Measurements from ENCODE around the gene DMAC2L.
"Not testable (repeated sequence)": the region's sequence is repeated elsewhere in the genome, so short reads cannot be mapped to it uniquely, and the experiment has no call there.

The DMAC2L gene

DNA sequence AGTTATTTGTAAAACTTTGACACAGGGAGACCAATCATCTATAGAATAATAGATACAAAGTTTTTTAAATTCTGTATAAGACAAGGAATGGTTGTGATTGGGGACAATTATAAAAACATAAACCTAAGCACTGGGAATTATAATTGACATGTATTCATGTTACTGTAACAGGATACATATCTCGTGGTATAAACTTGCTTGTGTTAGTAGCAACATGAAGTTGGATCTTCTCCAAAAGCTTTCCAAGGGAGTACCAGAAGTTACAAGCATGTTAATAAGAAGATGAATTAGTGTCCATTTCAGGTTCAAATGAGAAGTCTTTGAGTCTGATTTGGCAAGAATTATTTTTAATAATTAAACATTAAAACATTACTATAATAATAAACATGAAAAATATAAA lies 42.4 kb downstream of the DMAC2L start:
- TF ChIP-seq GATA1 (IDR thresholded peaks at IDR 0.05; ENCODE audit: low read depth, low read length): no peak
- TF ChIP-seq POLR2A (IDR thresholded peaks at IDR 0.05; ENCODE audit: low read length): no peak
- DNase-seq: no peak

DNA sequence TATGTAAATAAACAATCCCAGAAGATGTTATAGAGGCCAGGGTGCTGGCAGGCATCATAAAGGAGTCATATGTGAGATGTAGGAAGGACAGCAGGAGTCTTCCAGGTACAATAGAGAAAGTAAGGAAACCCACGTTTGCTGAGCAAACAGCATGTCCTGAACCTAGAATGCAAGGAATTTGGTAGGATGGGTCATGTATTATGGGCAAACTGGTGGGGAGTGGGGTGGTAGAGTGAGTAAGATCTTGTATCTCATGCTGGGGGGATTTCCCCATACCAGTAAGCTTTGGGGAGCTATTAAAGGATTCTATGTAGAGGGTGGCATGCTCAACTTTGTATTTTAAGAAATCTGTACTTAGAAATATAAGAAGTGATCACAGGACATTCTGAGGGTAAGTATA lies 43.6 kb downstream of the DMAC2L start:
- DNase-seq: no peak
- TF ChIP-seq POLR2A (IDR thresholded peaks at IDR 0.05; ENCODE audit: low read length): no peak
- TF ChIP-seq GATA1 (IDR thresholded peaks at IDR 0.05; ENCODE audit: low read depth, low read length): no peak

DNA sequence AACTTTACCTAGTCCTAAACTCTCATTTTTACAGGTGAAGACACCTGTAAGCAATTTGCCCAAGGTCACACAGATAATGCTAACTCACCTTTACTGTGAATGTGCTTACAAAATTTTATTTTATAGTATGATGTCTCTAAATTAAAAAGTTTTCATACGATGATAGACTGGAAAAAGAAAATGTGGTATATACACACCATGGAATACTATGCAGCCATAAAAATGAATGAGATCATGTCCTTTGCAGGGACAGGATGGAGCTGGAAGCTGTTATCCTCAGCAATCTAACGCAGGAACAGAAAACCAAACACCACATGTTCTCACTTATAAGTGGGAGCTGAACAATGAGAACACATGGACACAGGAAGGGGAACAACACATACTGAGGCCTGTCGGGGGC lies 44.2 kb downstream of the DMAC2L start:
- not testable (repeated sequence) for DNase-seq

DNA sequence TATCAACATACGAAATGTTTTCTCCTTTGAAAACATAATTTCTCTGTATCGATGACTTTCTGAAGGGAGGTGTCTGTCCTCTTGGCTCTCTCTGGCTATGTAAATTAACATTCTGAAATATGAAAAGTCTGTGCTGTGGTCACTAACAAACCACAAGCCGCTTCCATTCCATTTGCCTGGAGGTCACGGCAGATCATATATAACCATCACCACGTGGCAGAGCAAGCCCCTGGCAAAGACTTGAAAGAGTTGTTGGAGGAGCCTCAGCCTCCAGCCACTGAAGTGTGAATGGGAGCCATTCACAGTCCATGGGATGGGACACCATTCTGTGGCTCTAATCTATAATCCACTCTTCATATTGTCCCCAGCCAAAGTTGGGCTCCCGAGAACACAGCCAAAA lies 45.0 kb downstream of the DMAC2L start:
- no peak for DNase-seq
- no peak for TF ChIP-seq POLR2A (IDR thresholded peaks at IDR 0.05; ENCODE audit: low read length)

DNA sequence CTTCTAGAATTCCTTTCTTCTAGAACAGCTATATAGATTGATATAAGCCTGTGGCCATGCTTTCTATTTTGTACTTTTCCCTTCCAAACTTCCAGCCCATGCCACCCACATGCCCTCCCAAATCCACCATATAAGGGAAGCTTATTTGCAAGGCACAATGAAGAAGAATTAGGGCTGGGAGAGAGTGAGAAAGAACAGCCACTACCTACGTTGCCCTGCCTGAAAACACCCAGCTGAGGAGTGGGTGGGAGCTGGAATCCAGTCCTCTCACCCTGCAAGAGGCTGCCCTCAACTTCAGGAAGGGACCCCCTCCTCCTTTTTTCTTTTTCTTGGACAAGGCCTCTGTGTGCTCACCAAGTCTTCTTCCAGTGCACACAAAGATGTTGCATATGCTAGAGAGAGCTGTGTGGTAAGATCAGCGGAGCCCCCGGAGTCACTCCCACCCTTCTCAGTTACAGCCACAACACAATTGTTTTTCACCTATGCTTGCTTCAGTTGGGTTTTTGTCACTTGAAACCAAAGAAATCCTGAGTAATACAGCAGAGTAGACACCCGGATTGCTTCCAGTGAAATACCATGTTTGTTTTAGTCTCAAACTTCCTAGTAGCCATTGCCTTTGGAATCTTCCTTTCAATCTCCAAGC lies 45.8 kb downstream of the DMAC2L start:
- no peak for DNase-seq
- TF ChIP-seq POLR2A (IDR thresholded peaks at IDR 0.05; ENCODE audit: low read length): no peak
- TF ChIP-seq GATA1 (IDR thresholded peaks at IDR 0.05; ENCODE audit: low read depth, low read length): no peak

DNA sequence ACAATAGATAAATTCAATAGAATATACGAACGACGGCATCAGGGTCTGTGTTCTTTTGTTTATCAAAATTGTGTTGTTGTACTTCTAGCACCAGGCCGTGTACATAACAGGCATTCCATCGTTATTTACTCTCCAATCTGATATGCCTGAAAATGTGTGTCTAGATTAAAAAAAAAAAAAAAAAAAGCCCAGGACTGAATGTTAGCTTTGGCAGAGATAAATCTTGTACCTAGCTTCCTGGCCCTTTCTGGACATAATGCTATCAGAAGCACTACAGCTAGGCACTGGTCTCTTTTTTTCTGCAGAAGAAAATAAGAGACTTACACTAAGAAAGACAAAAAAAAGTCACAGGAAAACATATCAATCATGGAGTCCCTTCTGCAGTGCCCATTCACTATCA lies 47.5 kb downstream of the DMAC2L start:
- TF ChIP-seq GATA1 (IDR thresholded peaks at IDR 0.05; ENCODE audit: low read depth, low read length) (no peak), POLR2A (IDR thresholded peaks at IDR 0.05; ENCODE audit: low read length) (no peak)
- no peak for DNase-seq

DNA sequence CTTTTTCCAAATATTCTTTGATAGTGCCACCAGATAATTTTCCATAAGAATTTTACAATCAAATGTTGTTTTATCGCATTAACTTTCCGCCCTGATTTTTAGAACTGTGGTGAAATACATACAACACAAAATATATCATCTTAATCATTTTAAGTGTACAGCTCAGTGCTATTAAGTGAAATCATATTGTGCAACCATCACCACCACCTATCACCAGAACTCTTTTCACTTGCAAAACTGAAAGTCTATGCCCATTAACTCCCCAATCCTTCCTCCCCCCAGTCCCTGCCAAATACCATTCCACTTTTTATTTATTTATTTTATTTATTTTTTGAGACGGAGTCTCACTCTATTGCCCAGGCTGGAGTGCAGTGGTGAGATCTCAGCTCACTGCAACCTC lies 48.0 kb downstream of the DMAC2L start:
- DNase-seq: no peak
- no peak for TF ChIP-seq POLR2A (IDR thresholded peaks at IDR 0.05; ENCODE audit: low read length)

DNA sequence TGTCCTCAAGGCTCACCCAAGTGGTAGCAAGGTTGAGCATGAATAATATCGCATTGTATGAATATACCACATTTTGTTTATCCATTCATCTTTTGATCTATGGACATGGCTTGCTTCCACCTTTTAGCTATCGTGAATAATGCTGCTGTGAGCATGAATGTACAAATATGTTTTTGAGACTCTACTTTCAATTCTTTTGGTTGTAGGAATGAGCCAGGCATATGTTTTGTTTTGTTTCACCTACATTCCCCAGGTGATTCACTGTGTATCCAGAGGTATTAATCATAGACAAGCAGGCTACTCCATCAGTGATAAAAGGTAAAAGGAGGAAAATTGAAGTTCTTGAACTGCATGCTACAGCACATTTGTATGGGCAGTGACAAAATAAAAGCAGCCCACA lies 48.7 kb downstream of the DMAC2L start:
- DNase-seq: no peak
- TF ChIP-seq GATA1 (IDR thresholded peaks at IDR 0.05; ENCODE audit: low read depth, low read length): no peak

DNA sequence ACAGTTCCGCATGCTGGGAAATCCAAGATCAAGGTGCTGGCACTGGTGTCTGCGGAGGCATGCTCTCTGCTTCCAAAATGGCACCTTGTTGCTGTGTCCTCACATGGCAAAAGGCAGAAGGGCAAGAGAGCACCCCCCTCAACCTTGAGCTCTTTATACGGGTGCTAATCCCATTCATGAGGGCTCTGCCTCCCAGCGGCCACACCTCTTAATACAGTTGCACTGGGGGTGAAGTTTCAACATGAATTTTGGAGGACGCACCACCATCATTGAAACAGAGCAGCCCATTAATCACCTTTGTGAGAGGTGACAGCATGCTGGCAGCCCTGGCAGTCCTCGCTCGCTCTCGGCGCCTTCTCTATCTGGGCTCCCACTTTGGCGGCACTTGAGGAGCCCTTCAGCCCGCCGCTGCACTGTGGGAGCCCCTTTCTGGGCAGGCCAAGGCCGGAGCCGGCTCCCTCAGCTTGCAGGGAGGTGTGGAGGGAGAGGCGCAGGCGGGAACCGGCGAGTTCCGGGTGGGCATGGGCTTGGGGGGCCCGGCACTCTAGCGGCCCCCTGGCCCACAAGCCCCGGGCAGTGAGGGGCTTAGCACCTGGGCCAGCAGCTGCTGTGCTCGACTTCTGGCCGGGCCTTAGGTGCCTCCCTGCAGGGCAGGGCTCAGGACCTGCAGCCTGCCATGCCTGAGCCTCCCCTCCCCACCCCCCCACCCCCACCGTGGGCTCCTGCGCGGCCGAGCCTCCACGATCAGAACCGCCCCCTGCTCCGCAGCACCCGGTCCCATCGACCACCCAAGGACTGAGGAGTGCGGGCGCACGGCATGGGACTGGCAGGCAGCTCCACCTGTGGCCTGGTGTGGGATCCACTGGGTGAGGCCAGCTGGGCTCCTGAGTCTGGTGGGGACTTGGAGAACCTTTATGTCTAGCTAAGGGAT lies 49.6 kb downstream of the DMAC2L start:
- DNase-seq: not testable (repeated sequence)

DNA sequence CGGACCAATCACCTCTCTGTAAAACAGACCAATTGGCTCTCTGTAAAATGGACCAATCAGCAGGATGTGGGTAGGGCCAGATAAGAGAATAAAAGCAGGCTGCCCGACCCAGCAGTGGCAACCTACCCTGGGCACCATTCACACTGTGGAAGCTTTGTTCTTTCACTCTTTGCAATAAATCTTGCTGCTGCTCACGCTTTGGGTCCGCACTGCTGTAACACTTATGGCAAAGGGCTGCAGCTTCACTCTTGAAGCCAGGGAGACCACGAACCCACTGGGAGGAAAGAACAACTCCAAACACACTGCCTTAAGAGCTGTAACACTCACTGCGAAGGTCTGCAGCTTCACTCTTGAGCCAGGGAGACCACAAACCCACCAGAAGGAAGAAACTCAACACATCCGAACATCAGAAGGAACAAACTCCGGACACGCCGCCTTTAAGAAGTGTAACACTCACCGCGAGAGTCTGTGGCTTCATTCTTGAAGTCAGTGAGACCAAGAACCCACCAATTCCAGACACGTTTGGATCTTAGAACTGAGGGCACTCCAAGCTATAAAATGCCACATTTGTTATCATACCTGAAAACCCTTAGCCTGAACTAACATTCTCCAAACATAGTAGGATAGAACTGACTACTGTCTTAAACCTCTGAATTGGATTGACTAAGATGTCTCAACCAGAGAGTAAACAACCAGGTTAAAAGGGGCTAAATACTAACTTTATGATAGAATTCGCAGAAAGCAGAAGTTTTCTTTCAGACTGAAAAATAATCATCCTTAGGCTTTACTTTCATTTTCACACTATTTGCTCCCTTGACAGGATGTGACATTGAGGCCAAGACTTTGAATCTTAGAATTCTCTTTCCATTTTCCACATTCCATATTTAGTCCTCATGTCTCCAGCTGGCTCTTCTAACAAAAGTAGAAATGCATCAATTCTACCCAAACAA lies 50.9 kb downstream of the DMAC2L start:
- peak; percentile 31 to 32 for DNase-seq
- TF ChIP-seq GATA1 (IDR thresholded peaks at IDR 0.05; ENCODE audit: low read depth, low read length) (no peak), POLR2A (IDR thresholded peaks at IDR 0.05; ENCODE audit: low read length) (peak; percentile 39)

DNA sequence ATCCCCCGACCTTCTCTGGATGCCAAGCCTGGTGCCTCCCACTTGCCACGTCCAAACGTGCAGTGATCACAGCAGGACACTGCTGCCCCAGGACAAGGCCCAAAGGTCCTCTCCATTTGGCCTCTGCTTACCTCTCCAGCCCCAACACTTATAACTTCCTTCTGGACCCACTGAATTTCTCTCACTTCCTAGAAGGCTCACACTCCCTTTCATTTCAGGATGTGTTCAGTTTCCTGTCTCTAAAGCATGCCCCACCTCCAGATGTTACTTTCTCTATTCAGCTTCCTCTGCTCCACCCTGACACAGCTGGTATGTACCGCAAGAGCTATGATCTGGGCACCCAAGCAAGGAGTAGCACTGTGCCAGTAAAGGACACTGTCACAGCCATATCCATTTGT lies 51.6 kb downstream of the DMAC2L start:
- TF ChIP-seq GATA1 (IDR thresholded peaks at IDR 0.05; ENCODE audit: low read depth, low read length): no peak
- peak; percentile 21 for TF ChIP-seq POLR2A (IDR thresholded peaks at IDR 0.05; ENCODE audit: low read length)
- DNase-seq: peak; percentile 32 to 39

DNA sequence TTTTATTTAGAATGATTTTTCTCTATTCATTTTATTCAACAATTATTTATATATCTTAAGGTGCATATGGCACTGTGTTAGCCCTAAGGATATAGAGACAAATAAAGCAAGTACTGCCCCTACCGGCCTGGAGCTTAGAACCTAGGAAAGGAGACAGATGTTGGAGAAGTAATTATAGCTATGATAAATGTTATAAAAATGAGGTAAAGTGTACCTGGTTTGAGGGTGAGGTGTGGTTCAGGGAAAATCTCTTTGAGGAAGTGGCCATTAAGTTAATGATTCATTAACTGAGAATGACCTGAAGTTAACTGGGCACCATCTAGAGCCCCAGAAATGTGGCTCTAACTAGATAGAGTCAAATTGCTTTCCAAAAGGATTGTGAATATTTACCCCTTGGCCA lies 52.7 kb downstream of the DMAC2L start:
- no peak for DNase-seq
- TF ChIP-seq GATA1 (IDR thresholded peaks at IDR 0.05; ENCODE audit: low read depth, low read length) (no peak), POLR2A (IDR thresholded peaks at IDR 0.05; ENCODE audit: low read length) (no peak)

DNA sequence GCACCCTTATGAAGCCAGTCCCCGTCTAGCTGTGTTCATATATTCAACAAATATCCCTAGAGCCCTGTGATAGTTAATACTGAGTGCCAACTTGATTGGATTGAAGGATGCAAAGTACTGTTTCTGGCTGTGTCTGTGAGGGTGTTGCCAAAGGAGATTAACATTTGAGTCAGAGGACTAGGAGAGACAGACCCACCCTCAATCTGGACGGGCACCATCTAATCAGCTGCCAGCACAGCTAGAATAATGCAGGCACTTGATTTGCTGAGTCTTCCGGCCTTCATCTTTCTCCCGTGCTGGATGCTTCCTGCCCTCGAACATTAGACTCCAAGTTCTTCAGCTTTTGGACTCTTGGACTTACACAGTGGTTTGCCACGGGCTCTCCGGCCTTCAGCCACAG lies 53.4 kb downstream of the DMAC2L start:
- peak; percentile 50 to 62 for DNase-seq

DNA sequence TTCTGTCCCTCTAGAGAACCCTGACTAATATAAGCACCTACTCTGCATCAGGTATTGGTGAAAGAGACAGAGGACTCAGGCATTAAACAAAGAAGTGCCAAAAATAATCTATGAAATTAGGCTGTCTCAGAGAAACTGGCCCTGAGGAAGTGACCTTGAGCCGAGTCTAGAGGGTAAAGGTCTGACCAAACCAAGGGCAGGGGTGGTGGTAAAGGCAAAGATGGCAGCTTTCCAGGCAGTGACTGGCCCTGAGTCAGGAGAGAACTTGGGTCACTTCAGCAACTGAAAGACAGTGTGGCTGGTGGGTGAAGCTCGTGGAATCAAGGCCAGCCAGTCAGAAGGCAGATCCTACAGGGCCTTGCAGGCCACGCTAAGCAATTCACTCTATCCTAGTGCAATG lies 54.0 kb downstream of the DMAC2L start:
- TF ChIP-seq GATA1 (IDR thresholded peaks at IDR 0.05; ENCODE audit: low read depth, low read length) (no peak), POLR2A (IDR thresholded peaks at IDR 0.05; ENCODE audit: low read length) (no peak)
- DNase-seq: peak in 1 of 2 experiments; percentile 25

DNA sequence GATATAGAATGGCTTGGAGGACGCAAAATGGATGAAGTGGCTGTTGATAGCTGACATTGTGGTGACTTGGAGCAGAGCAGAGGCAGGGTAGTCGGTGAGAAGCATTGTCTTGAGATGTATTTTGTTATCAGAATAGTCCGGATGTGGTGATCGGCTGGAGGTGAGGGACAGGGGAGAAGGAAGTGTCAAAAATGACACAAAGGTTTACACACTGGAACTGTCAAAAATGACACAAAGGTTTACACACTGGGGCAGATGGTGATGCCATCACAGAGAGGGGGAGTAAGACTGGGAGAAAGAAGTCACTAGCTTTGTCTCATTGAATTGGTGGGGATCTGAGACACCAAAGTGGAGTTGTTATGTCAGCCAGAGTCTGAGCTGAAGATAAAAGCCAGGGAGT lies 54.5 kb downstream of the DMAC2L start:
- TF ChIP-seq GATA1 (IDR thresholded peaks at IDR 0.05; ENCODE audit: low read depth, low read length) (no peak), POLR2A (IDR thresholded peaks at IDR 0.05; ENCODE audit: low read length) (no peak)
- DNase-seq: no peak

Measured in erythroblast (primary cell).